Natural killer cell (primary cell): ENCODE data around the gene EIF4A2. TPM values are rescaled to one million over a fixed set of nuclear protein-coding genes. Genes with fewer than 3 reads are reported as not detected.
"Not testable (repeated sequence)": the region's sequence is repeated elsewhere in the genome, so short reads cannot be mapped to it uniquely, and the experiment has no call there.

Experiments
- ATAC-seq, 3 donors: fragments of 150-1000 bp in 2 of 3; fragments of 200-7000 bp in 1 of 3; cut with Tn5 transposase; 1 replicate in 1 of 3; 2 replicates in 2 of 3; pipeline ENCODE4 v1.10.0; 2021; ENCODE audit warnings: mild to moderate bottlenecking in 2 of 3, moderate library complexity in 2 of 3
- DNase-seq, 2 donors: peaks; one replicate each; pipeline versions ENCODE4 v3.0.0 to v3.0.0-alpha.2; 2013 to 2021; ENCODE audit warnings: mixed read lengths in 1 of 2
- H3K27ac ChIP-seq: one replicate; pipeline ENCODE4 v1.5.1; 2013; ENCODE audit warnings: mild to moderate bottlenecking, low read length
- H3K27me3 ChIP-seq: one replicate; pipeline ENCODE4 v1.6.1; 2013; ENCODE audit warnings: low read length; ENCODE audit not compliant: control insufficient read depth, insufficient read depth
- H3K36me3 ChIP-seq: one replicate; pipeline ENCODE4 v1.6.1; 2013; ENCODE audit warnings: low read length; ENCODE audit not compliant: control insufficient read depth, insufficient read depth
- H3K4me1 ChIP-seq: one replicate; pipeline ENCODE4 v1.6.1; 2013; ENCODE audit warnings: low read length; ENCODE audit not compliant: control insufficient read depth, insufficient read depth
- H3K4me3 ChIP-seq: one replicate; pipeline ENCODE4 v1.5.1; 2013; ENCODE audit warnings: low read length
- H3K9me3 ChIP-seq: one replicate; pipeline ENCODE4 v1.6.1; 2013; ENCODE audit warnings: low read length; ENCODE audit not compliant: control insufficient read depth, insufficient read depth
- H3K27ac Mint-ChIP-seq, 2 donors: one replicate each; pipeline ENCODE4 v1.8.0; 2022; ENCODE audit warnings: mild to moderate bottlenecking in 2 of 2, mixed read lengths in 2 of 2, moderate library complexity in 1 of 2
- H3K27me3 Mint-ChIP-seq, 2 donors: one replicate each; pipeline ENCODE4 v1.8.0; 2022; ENCODE audit warnings: low read depth in 2 of 2, mixed read lengths in 2 of 2
- H3K36me3 Mint-ChIP-seq: one replicate; pipeline ENCODE4 v1.8.0; 2022; ENCODE audit warnings: mixed read lengths
- H3K4me1 Mint-ChIP-seq, 2 donors: one replicate each; pipeline ENCODE4 v1.8.0; 2022; ENCODE audit warnings: mixed read lengths in 2 of 2
- H3K4me3 Mint-ChIP-seq: one replicate; pipeline ENCODE4 v1.8.0; 2022; ENCODE audit warnings: mild to moderate bottlenecking, moderate library complexity, mixed read lengths
- H3K9me3 Mint-ChIP-seq, 2 donors: one replicate each; pipeline ENCODE4 v1.8.0; 2022; ENCODE audit warnings: mixed read lengths in 2 of 2
- WGBS: methylation state at CpG from one replicate; pipeline ENCODE4 v1.1.7; 2013; ENCODE audit warnings: missing lambda C conversion rate; ENCODE audit not compliant: insufficient coverage; 5-methylcytosine and 5-hydroxymethylcytosine counted together
- intact Hi-C: fragments of 100-400 bp; cut with micrococcal nuclease; formaldehyde crosslinking; loops from one replicate; pipeline ENCODE4 v1.14.2; 2022
- total RNA-seq, 4 donors: library from RNA; stranded (reverse); fragments of 120-200 nt in 1 of 4; gene quantifications; one replicate each; pipeline versions ENCODE4 v1.2.3 to v1.2.4, GENCODE V29; 2013 to 2022
- TF ChIP-seq, protein P1 (sequence below): fragments of 200-600 bp; IDR thresholded peaks from one replicate; pipeline ENCODE4 v1.8.0; 2022; ENCODE audit warnings: antibody characterized with exemption

Gene EIF4A2
- total RNA-seq, 3 donors from 2014 or later (not counting 1 experiment from before 2014, with no cell fraction given) = 551 to 652 (median 621) TPM

DNA sequence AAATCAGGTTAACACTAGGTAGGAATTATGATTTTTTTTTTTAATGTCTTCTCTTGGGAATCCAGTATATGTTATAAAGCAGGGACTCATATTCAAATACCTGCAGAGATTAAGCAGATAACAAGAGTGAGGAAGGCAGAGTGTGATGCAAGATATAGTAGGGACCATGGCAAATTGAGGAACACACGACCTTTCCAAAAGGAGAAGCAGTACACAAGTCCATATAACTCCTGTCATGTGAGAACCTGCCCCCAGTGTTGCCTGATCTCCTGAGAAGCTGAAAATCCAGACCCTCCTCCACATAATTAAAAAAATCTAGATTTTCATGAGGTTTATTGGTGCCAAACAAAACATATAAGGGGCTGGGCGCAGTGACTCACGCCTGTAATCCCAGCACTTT, 19.3 kb downstream of the EIF4A2 start:
- WGBS = 96% methylated on average over 3 of the region's 3 CpGs
- Histone ChIP-seq H3K4me3 (no peak overlapping the region), H3K27me3 (no peaks in the 10 kb centered on the region), H3K4me1 (peaks cover 19% of the 10 kb centered on the region), H3K27ac (no peak overlapping the region), H3K36me3 (peaks cover 28% of the 10 kb centered on the region), H3K9me3 (no peaks in the 10 kb centered on the region)
- DNase-seq = no peak
- peaks cover 22 to 29% of the 10 kb centered on the region in 2 donors for H3K4me1 Mint-ChIP-seq
- no peaks in the 10 kb centered on the region for H3K27me3 Mint-ChIP-seq
- intact Hi-C loops = no loop called here
- ATAC-seq = no peak
- TF ChIP-seq, protein P1, sequence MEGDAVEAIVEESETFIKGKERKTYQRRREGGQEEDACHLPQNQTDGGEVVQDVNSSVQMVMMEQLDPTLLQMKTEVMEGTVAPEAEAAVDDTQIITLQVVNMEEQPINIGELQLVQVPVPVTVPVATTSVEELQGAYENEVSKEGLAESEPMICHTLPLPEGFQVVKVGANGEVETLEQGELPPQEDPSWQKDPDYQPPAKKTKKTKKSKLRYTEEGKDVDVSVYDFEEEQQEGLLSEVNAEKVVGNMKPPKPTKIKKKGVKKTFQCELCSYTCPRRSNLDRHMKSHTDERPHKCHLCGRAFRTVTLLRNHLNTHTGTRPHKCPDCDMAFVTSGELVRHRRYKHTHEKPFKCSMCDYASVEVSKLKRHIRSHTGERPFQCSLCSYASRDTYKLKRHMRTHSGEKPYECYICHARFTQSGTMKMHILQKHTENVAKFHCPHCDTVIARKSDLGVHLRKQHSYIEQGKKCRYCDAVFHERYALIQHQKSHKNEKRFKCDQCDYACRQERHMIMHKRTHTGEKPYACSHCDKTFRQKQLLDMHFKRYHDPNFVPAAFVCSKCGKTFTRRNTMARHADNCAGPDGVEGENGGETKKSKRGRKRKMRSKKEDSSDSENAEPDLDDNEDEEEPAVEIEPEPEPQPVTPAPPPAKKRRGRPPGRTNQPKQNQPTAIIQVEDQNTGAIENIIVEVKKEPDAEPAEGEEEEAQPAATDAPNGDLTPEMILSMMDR = no peak
- H3K27ac Mint-ChIP-seq = no peak overlapping the region
- no peaks in the 10 kb centered on the region for H3K9me3 Mint-ChIP-seq
- peaks cover 9% of the 10 kb centered on the region for H3K36me3 Mint-ChIP-seq
- peak overlapping the region; percentile 25 for H3K4me3 Mint-ChIP-seq

DNA sequence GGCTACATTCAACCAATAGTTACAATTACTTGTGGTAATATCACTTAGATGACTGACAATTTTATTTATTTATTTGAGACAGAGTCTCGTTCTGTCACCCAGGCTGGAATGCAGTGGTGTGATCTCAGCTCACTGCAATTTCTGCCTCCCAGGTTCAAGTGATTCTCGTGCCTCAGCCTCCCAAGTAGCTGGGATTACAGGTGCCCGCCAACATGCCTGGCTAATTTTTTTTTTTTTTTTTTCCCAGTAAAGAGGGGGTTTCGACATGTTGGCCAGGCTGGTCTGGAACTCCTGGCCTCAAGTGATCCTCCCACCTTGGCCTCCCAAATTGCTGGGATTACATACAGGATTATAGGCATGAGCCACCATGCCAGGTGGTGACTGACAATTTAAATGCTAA, 20.1 kb downstream of the EIF4A2 start:
- H3K27me3 Mint-ChIP-seq, H3K4me3 ChIP-seq, H3K27ac ChIP-seq, intact Hi-C loops, H3K27me3 ChIP-seq, ATAC-seq, H3K36me3 Mint-ChIP-seq, H3K27ac Mint-ChIP-seq, H3K4me3 Mint-ChIP-seq, H3K9me3 Mint-ChIP-seq, DNase-seq, H3K9me3 ChIP-seq: not testable (repeated sequence)
- H3K4me1 Mint-ChIP-seq = peaks cover 21 to 26% of the 10 kb centered on the region in 2 donors
- WGBS = 97% methylated on average over 4 of the region's 4 CpGs
- H3K4me1 ChIP-seq = peaks cover 19% of the 10 kb centered on the region
- peaks cover 21% of the 10 kb centered on the region for H3K36me3 ChIP-seq

DNA sequence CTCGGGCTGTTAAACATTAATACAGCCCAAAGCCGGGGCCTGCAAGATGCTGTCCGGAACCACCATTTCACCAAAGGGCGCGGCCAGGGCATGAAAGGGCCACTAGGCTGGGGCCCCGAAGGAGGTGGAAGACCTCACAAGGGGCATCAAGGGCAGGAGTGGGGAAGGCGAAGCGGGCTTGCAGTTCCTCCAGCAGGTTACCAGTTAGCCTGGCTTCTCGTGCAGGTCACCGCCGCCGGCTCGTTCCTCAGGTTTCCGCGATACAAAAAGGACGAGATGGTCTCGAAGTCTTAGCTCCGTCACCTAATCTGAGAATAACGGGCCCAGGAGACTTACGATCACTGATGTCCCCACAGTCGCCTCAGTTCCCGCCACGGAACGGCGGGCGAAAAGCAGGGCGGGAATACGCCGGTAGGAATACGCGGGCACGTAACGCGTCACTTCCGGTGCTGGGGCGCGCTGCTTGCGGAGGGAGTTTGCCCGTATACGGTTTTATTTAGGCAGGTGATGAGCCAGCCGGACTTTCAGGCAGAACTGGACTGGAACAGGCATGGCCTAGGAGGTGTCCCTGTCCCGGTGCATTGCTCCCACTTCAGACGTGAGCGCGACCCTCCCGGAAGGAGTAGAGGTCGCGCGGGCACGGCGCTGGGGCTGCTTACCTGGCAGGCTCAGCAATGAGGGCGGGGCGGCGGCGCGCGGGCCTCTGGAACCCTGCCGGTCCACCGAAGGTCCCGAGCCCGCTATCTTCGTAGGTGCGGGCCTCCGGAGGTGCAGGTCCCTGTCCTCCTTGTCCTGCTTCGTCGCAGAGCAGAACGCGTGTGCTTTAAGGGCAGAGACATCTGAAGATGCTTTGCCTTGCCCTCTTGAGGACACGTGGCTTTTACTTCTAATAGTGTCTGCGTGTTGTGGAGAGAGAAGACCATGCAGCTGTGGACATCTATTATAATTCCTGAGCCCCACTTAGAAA, 23.0 kb downstream of the EIF4A2 start, which contains the start of gene RFC4:
Gene RFC4 (minus strand): TSS at position 394 of the 967 bp plus-strand sequence. CDS start 1,769 bp downstream, outside the sequence.
- ATAC-seq (peak; percentile 89 to 91 (median 90)), DNase-seq (peak; percentile 74 to 91)
- peaks cover 19% of the 10 kb centered on the region for H3K4me1 ChIP-seq
- Mint-ChIP-seq H3K36me3 (no peaks in the 10 kb centered on the region), H3K27me3 (no peaks in the 10 kb centered on the region), H3K4me1 (peaks cover 7 to 15% of the 10 kb centered on the region in 2 donors), H3K27ac (peak within 1 kb of the TSS; percentile 87 to 89), H3K9me3 (no peaks in the 10 kb centered on the region), H3K4me3 (peak within 1 kb of the TSS; percentile 92)
- H3K9me3 ChIP-seq = no peaks in the 10 kb centered on the region
- peak within 1 kb of the TSS; percentile 76 for H3K27ac ChIP-seq
- no peaks in the 10 kb centered on the region for H3K27me3 ChIP-seq
- under 1% methylated on average over 70 of the region's 70 CpGs for WGBS
- H3K4me3 ChIP-seq = peak within 1 kb of the TSS; percentile 79
- peaks cover 7% of the 10 kb centered on the region for H3K36me3 ChIP-seq
- TF ChIP-seq, protein P1 = no peak
- intact Hi-C loops = no loop called here

DNA sequence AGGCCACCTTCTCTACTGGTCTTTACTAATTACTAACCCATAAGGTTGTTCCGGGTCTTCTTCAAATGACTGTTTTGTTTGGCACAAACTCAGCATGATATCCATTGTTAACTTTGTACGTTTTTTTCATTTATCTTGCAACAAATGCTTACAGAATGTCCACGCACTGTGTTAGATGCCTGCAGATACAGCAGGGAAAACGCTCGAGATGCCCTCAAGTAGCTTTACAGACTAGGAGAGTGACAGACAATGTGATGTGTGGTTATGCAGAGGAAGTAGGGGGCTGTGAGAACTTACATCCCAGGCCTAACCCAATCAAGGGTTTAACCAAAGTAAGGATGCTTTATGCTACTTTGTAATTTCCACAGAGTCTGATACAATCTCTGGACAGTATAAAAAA, 23.9 kb downstream of the EIF4A2 start:
- Mint-ChIP-seq H3K36me3 (no peaks in the 10 kb centered on the region), H3K27ac (peak overlapping the region; percentile 87 to 89), H3K9me3 (no peaks in the 10 kb centered on the region), H3K4me3 (peak overlapping the region; percentile 92), H3K27me3 (no peaks in the 10 kb centered on the region), H3K4me1 (peaks cover 7 to 15% of the 10 kb centered on the region in 2 donors)
- intact Hi-C loops = no loop called here
- Histone ChIP-seq H3K4me1 (peaks cover 19% of the 10 kb centered on the region), H3K27me3 (no peaks in the 10 kb centered on the region), H3K27ac (peak overlapping the region; percentile 76), H3K9me3 (no peaks in the 10 kb centered on the region), H3K36me3 (peaks cover 7% of the 10 kb centered on the region), H3K4me3 (no peak overlapping the region)
- DNase-seq (peak in 1 of 2 donors; percentile 38), ATAC-seq (no peak)
- WGBS = 29% methylated on average over 5 of the region's 5 CpGs
- TF ChIP-seq, protein P1 = no peak
